ENCODE measurements around the gene EXO1.
"Not testable (repeated sequence)": the region's sequence is repeated elsewhere in the genome, so short reads cannot be mapped to it uniquely, and the experiment has no call there.

The EXO1 gene

GRCh38 chr1:241821363-241821762 is 26.6 kb upstream of the EXO1 start:
- TF ChIP-seq BHLHE40 (IDR thresholded peaks at IDR 0.05; ENCODE audit: borderline replicate concordance), result no peak
- no peak for DNase-seq (ENCODE audit: extremely low spot score)
- CTCF ChIA-PET, result no interaction called here
- POLR2A ChIA-PET, result no interaction called here

GRCh38 chr1:241822846-241823245 is 25.2 kb upstream of the EXO1 start:
- CTCF ChIA-PET, result no interaction called here
- DNase-seq (ENCODE audit: extremely low spot score), result no peak
- POLR2A ChIA-PET, result interaction anchor here (0.9 kb wide), 1 partner anchor 25 kb away, joined by 3 read pairs; the partner anchor contains the start of gene EXO1
- TF ChIP-seq TARDBP (IDR thresholded peaks at IDR 0.05) (no peak), SUZ12 (IDR thresholded peaks at IDR 0.05) (no peak), HDGF (IDR thresholded peaks at IDR 0.05; ENCODE audit: borderline replicate concordance) (no peak), CTBP1 (IDR thresholded peaks at IDR 0.05; ENCODE audit: borderline replicate concordance) (no peak), ARNT (IDR thresholded peaks at IDR 0.05) (no peak), FOXK2 (IDR thresholded peaks at IDR 0.05) (no peak), BHLHE40 (IDR thresholded peaks at IDR 0.05; ENCODE audit: borderline replicate concordance) (no peak), L3MBTL2 (conservative IDR thresholded peaks at IDR 0.05) (no peak), PKNOX1 (IDR thresholded peaks at IDR 0.05) (no peak), SP1 (IDR thresholded peaks at IDR 0.05) (no peak), LEF1 (IDR thresholded peaks at IDR 0.05; ENCODE audit: borderline replicate concordance) (no peak)

GRCh38 chr1:241823925-241824324 is 24.1 kb upstream of the EXO1 start:
- POLR2A ChIA-PET, result no interaction called here
- peak; percentile 61 for TF ChIP-seq PKNOX1 (IDR thresholded peaks at IDR 0.05)
- TF ChIP-seq ELF4 (IDR thresholded peaks at IDR 0.05), result no peak
- no peak; the same call in 1 of the 2 replicates for TF ChIP-seq CTBP1 (IDR thresholded peaks at IDR 0.05; ENCODE audit: borderline replicate concordance)
- TF ChIP-seq L3MBTL2 (conservative IDR thresholded peaks at IDR 0.05), result no peak
- no peak for TF ChIP-seq HDGF (IDR thresholded peaks at IDR 0.05; ENCODE audit: borderline replicate concordance)
- TF ChIP-seq TARDBP (IDR thresholded peaks at IDR 0.05), result no peak
- no peak for DNase-seq (ENCODE audit: extremely low spot score)
- CTCF ChIA-PET, result no interaction called here

GRCh38 chr1:241825581-241825980 is 22.4 kb upstream of the EXO1 start:
- POLR2A ChIA-PET, result no interaction called here
- no peak for DNase-seq (ENCODE audit: extremely low spot score)
- TF ChIP-seq FOXK2 (IDR thresholded peaks at IDR 0.05) (no peak), L3MBTL2 (conservative IDR thresholded peaks at IDR 0.05) (no peak), PKNOX1 (IDR thresholded peaks at IDR 0.05) (no peak), ARNT (IDR thresholded peaks at IDR 0.05) (no peak)
- CTCF ChIA-PET, result interaction anchor here (0.7 kb wide), 1 partner anchor 9 kb away, joined by 3 read pairs; no protein-coding TSS in a partner anchor

- DNase-seq (ENCODE audit: extremely low spot score); CTCF ChIA-PET; POLR2A ChIA-PET: not testable (repeated sequence)
These were observed 21.4 kb upstream of the EXO1 start for GRCh38 chr1:241826613-241827012.

GRCh38 chr1:241827264-241827663 is 20.7 kb upstream of the EXO1 start:
- DNase-seq (ENCODE audit: extremely low spot score), result no peak
- TF ChIP-seq FOXK2 (IDR thresholded peaks at IDR 0.05) (no peak), FOXM1 (IDR thresholded peaks at IDR 0.05; ENCODE audit: borderline replicate concordance) (no peak), L3MBTL2 (conservative IDR thresholded peaks at IDR 0.05) (no peak), NFRKB (IDR thresholded peaks at IDR 0.05) (no peak), SUZ12 (IDR thresholded peaks at IDR 0.05) (no peak), LEF1 (IDR thresholded peaks at IDR 0.05; ENCODE audit: borderline replicate concordance) (no peak), PKNOX1 (IDR thresholded peaks at IDR 0.05) (no peak), BHLHE40 (IDR thresholded peaks at IDR 0.05; ENCODE audit: borderline replicate concordance) (no peak), HDGF (IDR thresholded peaks at IDR 0.05; ENCODE audit: borderline replicate concordance) (no peak), CTBP1 (IDR thresholded peaks at IDR 0.05; ENCODE audit: borderline replicate concordance) (no peak), ARNT (IDR thresholded peaks at IDR 0.05) (no peak), FOXA1 (IDR thresholded peaks at IDR 0.05) (no peak)
- ChIA-PET CTCF (no interaction called here), POLR2A (no interaction called here)

- CTCF ChIA-PET, result interaction anchor here (1.7 kb wide), 1 partner anchor 13 kb away, joined by 3 read pairs; no protein-coding TSS in a partner anchor
- DNase-seq (ENCODE audit: extremely low spot score), result peak; percentile 23
- TF ChIP-seq FOXM1 (IDR thresholded peaks at IDR 0.05; ENCODE audit: borderline replicate concordance) (no peak), SP1 (IDR thresholded peaks at IDR 0.05) (no peak), FOXK2 (IDR thresholded peaks at IDR 0.05) (no peak), SUZ12 (IDR thresholded peaks at IDR 0.05) (no peak), ELF4 (IDR thresholded peaks at IDR 0.05) (no peak), NFRKB (IDR thresholded peaks at IDR 0.05) (no peak), LEF1 (IDR thresholded peaks at IDR 0.05; ENCODE audit: borderline replicate concordance) (no peak), HDGF (IDR thresholded peaks at IDR 0.05; ENCODE audit: borderline replicate concordance) (no peak), BHLHE40 (IDR thresholded peaks at IDR 0.05; ENCODE audit: borderline replicate concordance) (no peak), TARDBP (IDR thresholded peaks at IDR 0.05) (no peak), FOXA1 (IDR thresholded peaks at IDR 0.05) (no peak), CTBP1 (IDR thresholded peaks at IDR 0.05; ENCODE audit: borderline replicate concordance) (no peak), ZNF384 (IDR thresholded peaks at IDR 0.05) (no peak), ARNT (IDR thresholded peaks at IDR 0.05) (no peak), PKNOX1 (IDR thresholded peaks at IDR 0.05) (no peak), L3MBTL2 (conservative IDR thresholded peaks at IDR 0.05) (no peak)
- POLR2A ChIA-PET, result no interaction called here
These were observed 19.5 kb upstream of the EXO1 start for GRCh38 chr1:241828463-241829021.
